SK-N-SH (cell line): ENCODE results near the gene SLC25A30. TPM values are rescaled to one million over a fixed set of nuclear protein-coding genes. Genes with fewer than 3 reads are reported as not detected.

Experiments used
- CTCF ChIA-PET: fragments of 300-600, 350-600 bp; formaldehyde crosslinking; extraction: SDS; loops from one replicate; lab custom pipeline; 2021; lab: Yijun Ruan, JAX
- POLR2A ChIA-PET: fragments of 350-600 bp; sonication (Branson Sonifier 250); formaldehyde crosslinking; extraction: SDS; loops from one replicate; lab custom pipeline; 2020; ENCODE audit warnings: antibody characterized with exemption, inconsistent platforms; lab: Yijun Ruan, JAX
- DNase-seq: peaks from one replicate; pipeline ENCODE4 v3.0.0; 2012
- H2AFZ ChIP-seq: fragments of 200-600 bp; sonication (generic); 2 replicates; pipeline ENCODE4 v1.8.1; 2016; ENCODE audit warnings: antibody characterized with exemption, mild to moderate bottlenecking, low read depth
- H3F3A ChIP-seq: fragments of 200-600 bp; sonication (generic); replicated peaks from 2 replicates; pipeline ENCODE3; 2016; ENCODE audit warnings: antibody characterized with exemption, mild to moderate bottlenecking; ENCODE audit not compliant: insufficient read depth
- H3K27ac ChIP-seq, 2 experiments: fragments of 200-500 bp in 1 of 2; fragments of 200-600 bp in 1 of 2; sonication (Bioruptor generic) in 1 of 2; sonication (generic), shearing (Covaris generic) in 1 of 2; 2 replicates each; pipeline versions ENCODE4 v1.5.1 to v1.6.1; 2014 to 2016; ENCODE audit warnings: low read depth in 2 of 2, inconsistent platforms in 1 of 2, low read length in 1 of 2, mild to moderate bottlenecking in 1 of 2, mixed read lengths in 1 of 2
- H3K27me3 ChIP-seq: fragments of 200-600 bp; sonication (generic), shearing (Covaris generic); 2 replicates; pipeline ENCODE4 v1.6.1; 2016; ENCODE audit warnings: mixed run types; ENCODE audit not compliant: insufficient read depth
- H3K36me3 ChIP-seq, 2 experiments: fragments of 200-500 bp in 1 of 2; fragments of 200-600 bp in 1 of 2; sonication (Bioruptor generic) in 1 of 2; sonication (generic) in 1 of 2; replicated peaks in 1 of 2; 2 replicates each; pipeline versions ENCODE3 to v1.5.1; 2014 to 2016; ENCODE audit warnings: low read length in 1 of 2, mild to moderate bottlenecking in 1 of 2; ENCODE audit not compliant: insufficient read depth in 2 of 2, control insufficient read depth in 1 of 2
- H3K4me1 ChIP-seq, 2 experiments: fragments of 200-500 bp in 1 of 2; fragments of 200-600 bp in 1 of 2; sonication (Bioruptor generic) in 1 of 2; sonication (generic), shearing (Covaris generic) in 1 of 2; 2 replicates each; pipeline versions ENCODE4 v1.5.1 to v1.6.1; 2014 to 2016; ENCODE audit warnings: low read depth in 1 of 2, low read length in 1 of 2, mixed run types in 1 of 2; ENCODE audit not compliant: insufficient read depth in 2 of 2, control insufficient read depth in 1 of 2
- H3K4me2 ChIP-seq: fragments of 200-600 bp; sonication (generic), shearing (Covaris generic); 2 replicates; pipeline ENCODE4 v1.6.1; 2017; ENCODE audit warnings: mixed run types
- H3K4me3 ChIP-seq, 2 experiments: fragments of 200-500 bp in 1 of 2; fragments of 200-600 bp in 1 of 2; sonication (Bioruptor generic) in 1 of 2; sonication (generic), shearing (Covaris generic) in 1 of 2; 2 replicates each; pipeline versions ENCODE4 v1.5.1 to v1.8.1; 2014 to 2016; ENCODE audit warnings: low read depth in 2 of 2, inconsistent platforms in 1 of 2, low read length in 1 of 2, mild to moderate bottlenecking in 1 of 2, mixed read lengths in 1 of 2, moderate library complexity in 1 of 2
- H3K79me2 ChIP-seq: fragments of 200-600 bp; sonication (generic); 2 replicates; pipeline ENCODE4 v1.8.1; 2017; ENCODE audit warnings: mild to moderate bottlenecking; ENCODE audit not compliant: insufficient read depth
- H3K9ac ChIP-seq: fragments of 200-600 bp; sonication (generic); 2 replicates; pipeline ENCODE4 v1.6.1; 2017; ENCODE audit warnings: mixed run types
- H3K9me2 ChIP-seq: fragments of 200-600 bp; sonication (generic); 2 replicates; pipeline ENCODE4 v1.6.1; 2017; ENCODE audit warnings: mixed run types
- H3K9me3 ChIP-seq: fragments of 200-600 bp; sonication (generic); 2 replicates; pipeline ENCODE4 v1.6.1; 2017; ENCODE audit warnings: mixed run types, mild to moderate bottlenecking, moderate library complexity
- H4K20me1 ChIP-seq: fragments of 200-600 bp; sonication (generic); 2 replicates; pipeline ENCODE4 v1.6.1; 2017; ENCODE audit warnings: mild to moderate bottlenecking, mixed run types; ENCODE audit not compliant: insufficient read depth
- CTCF ChIP-seq: fragments of 200-600 bp; sonication (generic); IDR thresholded peaks from 2 replicates; pipeline ENCODE4 v1.6.1; 2017; ENCODE audit warnings: antibody characterized with exemption, mild to moderate bottlenecking, moderate library complexity
- ELF1 ChIP-seq: IDR thresholded peaks from 2 replicates; pipeline ENCODE4 v1.4.0; 2012
- EP300 ChIP-seq, 2 experiments: IDR thresholded peaks; 2 replicates each; pipeline versions ENCODE4 v1.4.0 to v1.6.1; 2012; ENCODE audit warnings: borderline replicate concordance in 1 of 2, low read depth in 1 of 2, low read length in 1 of 2
- EZH2phosphoT487 ChIP-seq: fragments of 200-600 bp; sonication (generic); IDR thresholded peaks from 2 replicates; pipeline ENCODE4 v1.6.1; 2017; ENCODE audit warnings: low read depth, mixed run types, mild to moderate bottlenecking, antibody characterized with exemption, moderate library complexity, borderline replicate concordance
- FOSL2 ChIP-seq: IDR thresholded peaks from 2 replicates; pipeline ENCODE4 v1.4.0; 2012; ENCODE audit warnings: low read depth, mild to moderate bottlenecking, moderate library complexity, borderline replicate concordance
- FOXJ3 ChIP-seq: sonication (generic); formaldehyde crosslinking; IDR thresholded peaks from 2 replicates; pipeline ENCODE4 v1.5.1; 2020; ENCODE audit warnings: mild to moderate bottlenecking, missing genetic modification reagents
- FOXM1 ChIP-seq: IDR thresholded peaks from 2 replicates; pipeline ENCODE4 v1.4.0; 2012; ENCODE audit warnings: low read depth, mild to moderate bottlenecking
- MAX ChIP-seq: IDR thresholded peaks from 2 replicates; pipeline ENCODE4 v1.4.0; 2012; ENCODE audit warnings: low read depth
- NFIC ChIP-seq: IDR thresholded peaks from 2 replicates; pipeline ENCODE4 v1.4.0; 2012; ENCODE audit warnings: borderline replicate concordance
- PBX3 ChIP-seq: IDR thresholded peaks from 2 replicates; pipeline ENCODE4; 2012
- RCOR1 ChIP-seq: fragments of 150-350 bp; IDR thresholded peaks from 2 replicates; pipeline ENCODE4 v1.6.1; 2017; ENCODE audit warnings: antibody characterized with exemption, low read length
- REST ChIP-seq: IDR thresholded peaks from 2 replicates; pipeline ENCODE4 v1.6.1; 2012; ENCODE audit warnings: mild to moderate bottlenecking, low read depth, low read length, moderate library complexity
- SMC3 ChIP-seq: IDR thresholded peaks from 2 replicates; pipeline ENCODE4 v1.6.1; 2012; ENCODE audit warnings: low read depth, low read length, improper control_type of control experiment
- ZBTB33 ChIP-seq: IDR thresholded peaks from 2 replicates; pipeline ENCODE4 v1.4.0; 2012; ENCODE audit warnings: low read depth, borderline replicate concordance
- WGBS: methylation state at CpG from one replicate; pipeline ENCODE4 v1.1.6; 2017; ENCODE audit warnings: low lambda C conversion rate; 5-methylcytosine and 5-hydroxymethylcytosine counted together
- polyA plus RNA-seq, 3 experiments: library from polyadenylated mRNA; depleted of rRNA; stranded (reverse); fragments of >200 nt; gene quantifications; 2 replicates each; pipeline ENCODE4 v1.2.3, GENCODE V29; 2012

Gene SLC25A30
- polyA plus RNA-seq, 1 of the 3 experiments (the other 2 are of a cell fraction), result 9.6 TPM

- H3K9me2 ChIP-seq, result no peaks in the 10 kb centered on the region
- no peaks in the 10 kb centered on the region for H3K27me3 ChIP-seq
- H3K79me2 ChIP-seq, result no peaks in the 10 kb centered on the region
- H3K4me3 ChIP-seq, result no peak overlapping the region
- no peak overlapping the region for H3K9ac ChIP-seq
- peak overlapping the region in 1 of 2 experiments; percentile 13; a peak in 1 of 4 replicates for H3K27ac ChIP-seq
- H3K4me1 ChIP-seq, result peaks cover 0 to 5% of the 10 kb centered on the region in 2 experiments; a peak in 1 of 4 replicates
- H3K9me3 ChIP-seq, result no peaks in the 10 kb centered on the region
- ChIA-PET POLR2A (no interaction called here), CTCF (interaction anchor here (0.7 kb wide), 2 partner anchors 21 to 163 kb away, joined by 3 read pairs; no protein-coding TSS in a partner anchor)
- peak overlapping the region; percentile 58; the same call in 1 of the 2 replicates for H2AFZ ChIP-seq
- H3F3A ChIP-seq, result peaks cover 10% of the 10 kb centered on the region
- TF ChIP-seq EP300 (IDR thresholded peaks at IDR 0.05; ENCODE audit: borderline replicate concordance in 1 of 2, low read depth in 1 of 2, low read length in 1 of 2) (no peak), ELF1 (no peak), SMC3 (no peak), FOSL2 (no peak), ZBTB33 (no peak), CTCF (peak; percentile 41)
- 0 out of 2 replicates have a peak overlapping the region, but pooled peaks have one; percentile 26 for H3K4me2 ChIP-seq
- WGBS, result 51% methylated on average over 2 of the region's 2 CpGs
- no peaks in the 10 kb centered on the region for H4K20me1 ChIP-seq
- no peaks in the 10 kb centered on the region for H3K36me3 ChIP-seq
- DNase-seq, result no peak
These were observed 23.5 kb upstream of the SLC25A30 start for GRCh38 chr13:45441633-45442032.

GRCh38 chr13:45439781-45440462, 21.7 kb upstream of the SLC25A30 start:
- DNase-seq, result no peak
- no peak overlapping the region for H2AFZ ChIP-seq
- no peaks in the 10 kb centered on the region for H4K20me1 ChIP-seq
- H3F3A ChIP-seq, result peaks cover 10% of the 10 kb centered on the region
- H3K4me1 ChIP-seq, result peaks cover 0 to 5% of the 10 kb centered on the region in 2 experiments; a peak in 1 of 4 replicates
- H3K36me3 ChIP-seq, result no peaks in the 10 kb centered on the region
- H3K4me3 ChIP-seq, result no peak overlapping the region
- ChIA-PET POLR2A (no interaction called here), CTCF (interaction anchor here (0.6 to 1.2 kb wide), 2 partner anchors 21 to 25 kb away, joined by 3 to 4 read pairs; partner anchors contain the start of gene COG3)
- 0 out of 4 replicates have a peak overlapping the region, but pooled peaks of 1 of the 2 experiments have one; percentile 17 for H3K27ac ChIP-seq
- H3K9me2 ChIP-seq, result no peaks in the 10 kb centered on the region
- no peaks in the 10 kb centered on the region for H3K79me2 ChIP-seq
- no peaks in the 10 kb centered on the region for H3K9me3 ChIP-seq
- WGBS, result 84% methylated on average over 3 of the region's 3 CpGs
- H3K27me3 ChIP-seq, result no peaks in the 10 kb centered on the region
- H3K4me2 ChIP-seq, result no peak overlapping the region
- no peak overlapping the region for H3K9ac ChIP-seq
- TF ChIP-seq ZBTB33, result no peak
- no peak for TF ChIP-seq REST
- no peak for TF ChIP-seq MAX
- TF ChIP-seq PBX3, result no peak
- TF ChIP-seq RCOR1, result no peak
- TF ChIP-seq FOSL2, result no peak
- TF ChIP-seq FOXM1, result no peak
- no peak for TF ChIP-seq EZH2phosphoT487
- no peak for TF ChIP-seq FOXJ3 (CRISPR knock-in tag)
- no peak for TF ChIP-seq NFIC
